HEK293T (cell line): ENCODE measurements around the gene KIF26B.

Experiments
- ARNT ChIP-seq: fragments of 450-650 bp; IDR thresholded peaks from 2 replicates; pipeline ENCODE4 v1.6.1; 2017; ENCODE audit warnings: mild to moderate bottlenecking
- BHLHE40 ChIP-seq: fragments of 450-650 bp; IDR thresholded peaks from 2 replicates; pipeline ENCODE4 v1.6.1; 2016; ENCODE audit warnings: mild to moderate bottlenecking, moderate library complexity, borderline replicate concordance
- ELF4 ChIP-seq: fragments of 450-650 bp; IDR thresholded peaks from 2 replicates; pipeline ENCODE4 v1.6.1; 2017; ENCODE audit warnings: antibody characterized with exemption
- FOXA1 ChIP-seq: fragments of 450-650 bp; IDR thresholded peaks from 2 replicates; pipeline ENCODE4 v1.6.1; 2016; ENCODE audit warnings: mild to moderate bottlenecking
- FOXK2 ChIP-seq: fragments of 450-650 bp; IDR thresholded peaks from 2 replicates; pipeline ENCODE4 v1.6.1; 2016; ENCODE audit warnings: mild to moderate bottlenecking
- FOXM1 ChIP-seq: fragments of 450-650 bp; IDR thresholded peaks from 2 replicates; pipeline ENCODE4 v1.6.1; 2017; ENCODE audit warnings: mild to moderate bottlenecking, borderline replicate concordance
- HDGF ChIP-seq: fragments of 450-650 bp; IDR thresholded peaks from 2 replicates; pipeline ENCODE4 v1.6.1; 2017; ENCODE audit warnings: antibody characterized with exemption, borderline replicate concordance
- SP1 ChIP-seq: fragments of 450-650 bp; IDR thresholded peaks from 2 replicates; pipeline ENCODE4 v1.6.1; 2017

DNA sequence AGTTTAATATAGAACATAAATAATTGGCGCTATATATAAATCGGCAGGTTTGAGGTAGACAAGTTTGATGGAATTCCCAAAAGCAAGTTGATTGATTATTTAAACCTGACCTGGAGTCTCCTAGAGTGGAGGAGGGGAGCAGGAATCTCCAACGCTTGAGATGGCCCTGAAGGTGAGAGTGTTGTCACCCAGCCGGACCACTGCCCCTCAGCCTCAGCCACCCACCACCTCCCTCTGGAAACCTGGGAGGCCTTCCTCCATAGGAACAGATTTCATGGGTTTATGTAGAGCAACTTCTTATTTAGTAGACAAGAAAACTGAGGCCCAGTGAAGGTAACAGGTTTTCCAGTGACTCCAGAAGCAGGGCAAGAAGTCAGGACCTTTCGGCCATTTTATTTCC is 389.5 kb downstream of the KIF26B start:
- no peak for TF ChIP-seq ELF4
- no peak for TF ChIP-seq BHLHE40
- no peak for TF ChIP-seq ARNT
- no peak for TF ChIP-seq HDGF
- TF ChIP-seq FOXM1: no peak
- no peak for TF ChIP-seq FOXA1
- TF ChIP-seq FOXK2: no peak
- no peak for TF ChIP-seq SP1
